Mesendoderm (in vitro differentiated cells): Measurements from ENCODE around the gene MED27.

Experiments used
- DNase-seq: peaks from one replicate; pipeline ENCODE4 v3.0.0; 2013
- H2AK5ac ChIP-seq: 2 replicates; pipeline ENCODE4 v1.6.1; 2013; ENCODE audit warnings: low read length, inconsistent platforms
- H2BK120ac ChIP-seq: 2 replicates; pipeline ENCODE4 v1.6.1; 2013; ENCODE audit warnings: low read depth, mild to moderate bottlenecking, low read length, moderate library complexity, mixed read lengths
- H2BK15ac ChIP-seq: replicated peaks from 2 replicates; pipeline ENCODE4 v1.6.1; 2013; ENCODE audit warnings: low read depth, mild to moderate bottlenecking, moderate library complexity
- H2BK5ac ChIP-seq: 2 replicates; pipeline ENCODE4 v1.6.1; 2013; ENCODE audit warnings: low read length, inconsistent platforms
- H3K18ac ChIP-seq: 2 replicates; pipeline ENCODE4 v1.6.1; 2013; ENCODE audit warnings: mild to moderate bottlenecking, low read length, mixed read lengths
- H3K23ac ChIP-seq: one replicate; pipeline ENCODE4 v1.6.1; 2013; ENCODE audit warnings: low read length
- H3K27ac ChIP-seq: 2 replicates; pipeline ENCODE4 v1.5.1; 2013; ENCODE audit warnings: low read depth, mild to moderate bottlenecking, inconsistent platforms, low read length, moderate library complexity
- H3K27me3 ChIP-seq: 2 replicates; pipeline ENCODE4 v1.6.1; 2013; ENCODE audit warnings: low read length, control low read depth, mild to moderate bottlenecking, inconsistent platforms; ENCODE audit not compliant: insufficient read depth, poor library complexity
- H3K36me3 ChIP-seq: 2 replicates; pipeline ENCODE4 v1.6.1; 2013; ENCODE audit warnings: low read length, inconsistent platforms; ENCODE audit not compliant: control insufficient read depth, insufficient read depth
- H3K4ac ChIP-seq: one replicate; pipeline ENCODE4 v1.6.1; 2013; ENCODE audit warnings: low read depth, mild to moderate bottlenecking, low read length, moderate library complexity
- H3K4me1 ChIP-seq: 2 replicates; pipeline ENCODE4 v1.6.1; 2013; ENCODE audit warnings: low read depth, low read length, inconsistent platforms; ENCODE audit not compliant: control insufficient read depth
- H3K4me2 ChIP-seq: 2 replicates; pipeline ENCODE4 v1.6.1; 2013; ENCODE audit warnings: low read length
- H3K4me3 ChIP-seq: 2 replicates; pipeline ENCODE4 v1.5.1; 2013; ENCODE audit warnings: mild to moderate bottlenecking, low read length
- H3K56ac ChIP-seq: one replicate; pipeline ENCODE4 v1.6.1; 2013; ENCODE audit warnings: low read length
- H3K79me1 ChIP-seq: 2 replicates; pipeline ENCODE4 v1.6.1; 2013; ENCODE audit warnings: low read length, inconsistent platforms
- H3K79me2 ChIP-seq: 2 replicates; pipeline ENCODE4 v1.6.1; 2013; ENCODE audit warnings: mild to moderate bottlenecking, low read length; ENCODE audit not compliant: control insufficient read depth, insufficient read depth
- H3K9ac ChIP-seq: 2 replicates; pipeline ENCODE4 v1.6.1; 2013; ENCODE audit warnings: low read length, inconsistent platforms
- H4K5ac ChIP-seq: one replicate; pipeline ENCODE4 v1.6.1; 2013; ENCODE audit warnings: low read length
- H4K8ac ChIP-seq: one replicate; pipeline ENCODE4 v1.6.1; 2013; ENCODE audit warnings: low read depth, mild to moderate bottlenecking, control low read depth, low read length, moderate library complexity
- WGBS: extraction: QIAGEN DNeasy Blood & Tissue Kit; methylation state at CpG from one replicate; pipeline ENCODE4 v1.1.7; 2013; ENCODE audit warnings: low lambda C conversion rate, missing lambda C conversion rate; ENCODE audit not compliant: insufficient coverage; ENCODE audit errors: extremely low coverage; 5-methylcytosine and 5-hydroxymethylcytosine counted together

The MED27 gene

GRCh38 chr9:132007371-132008025, 72.2 kb downstream of the MED27 start:
- H3K9ac ChIP-seq, result no peak overlapping the region
- H3K18ac ChIP-seq, result no peak overlapping the region
- H3K27me3 ChIP-seq, result no peaks in the 10 kb centered on the region
- no peak overlapping the region for H3K4me3 ChIP-seq
- H2BK15ac ChIP-seq, result no peak overlapping the region
- peak overlapping the region; percentile 17 for H2AK5ac ChIP-seq
- H3K79me1 ChIP-seq, result peaks cover 4% of the 10 kb centered on the region
- no peak overlapping the region for H2BK120ac ChIP-seq
- H2BK5ac ChIP-seq, result no peak overlapping the region
- H4K5ac ChIP-seq, result no peak overlapping the region
- no peaks in the 10 kb centered on the region for H3K79me2 ChIP-seq
- H3K4me1 ChIP-seq, result peaks cover 11% of the 10 kb centered on the region
- no peak overlapping the region for H3K4me2 ChIP-seq
- peak overlapping the region; percentile 28 for H3K56ac ChIP-seq
- H3K23ac ChIP-seq, result no peak overlapping the region
- DNase-seq, result no peak
- no CpG with 5 or more reads among the region's 5 CpGs for WGBS
- H3K27ac ChIP-seq, result no peak overlapping the region
- no peaks in the 10 kb centered on the region for H3K36me3 ChIP-seq
- no peak overlapping the region for H4K8ac ChIP-seq
- no peak overlapping the region for H3K4ac ChIP-seq

- Histone ChIP-seq H3K79me2 (no peaks in the 10 kb centered on the region), H3K4me1 (peaks cover 11% of the 10 kb centered on the region), H3K9ac (no peak overlapping the region), H4K8ac (no peak overlapping the region), H3K4me2 (no peak overlapping the region), H3K79me1 (peaks cover 4% of the 10 kb centered on the region), H2BK5ac (no peak overlapping the region), H3K23ac (no peak overlapping the region), H4K5ac (no peak overlapping the region), H2BK15ac (no peak overlapping the region), H3K56ac (peak overlapping the region; percentile 28), H3K4ac (no peak overlapping the region), H3K18ac (peak overlapping the region; percentile 54), H3K27me3 (no peaks in the 10 kb centered on the region), H3K36me3 (no peaks in the 10 kb centered on the region), H2AK5ac (no peak overlapping the region), H3K27ac (no peak overlapping the region), H3K4me3 (no peak overlapping the region), H2BK120ac (no peak overlapping the region)
- WGBS, result no CpG with 5 or more reads among the region's 9 CpGs
- DNase-seq, result peak; percentile 81
These were observed 72.8 kb downstream of the MED27 start for GRCh38 chr9:132006677-132007370.

GRCh38 chr9:132005899-132006298, 73.8 kb downstream of the MED27 start:
- Histone ChIP-seq H3K9ac (no peak overlapping the region), H2BK120ac (no peak overlapping the region), H3K4me1 (peaks cover 11% of the 10 kb centered on the region), H3K4me3 (no peak overlapping the region), H2BK15ac (no peak overlapping the region), H3K27me3 (no peaks in the 10 kb centered on the region), H4K5ac (no peak overlapping the region), H4K8ac (no peak overlapping the region), H2BK5ac (peak overlapping the region; percentile 14), H3K4me2 (no peak overlapping the region), H3K36me3 (no peaks in the 10 kb centered on the region), H3K23ac (no peak overlapping the region), H3K79me2 (no peaks in the 10 kb centered on the region), H3K27ac (no peak overlapping the region), H3K4ac (no peak overlapping the region), H3K56ac (no peak overlapping the region), H3K18ac (no peak overlapping the region), H3K79me1 (peaks cover 4% of the 10 kb centered on the region), H2AK5ac (no peak overlapping the region)
- DNase-seq, result no peak
- WGBS, result no CpG with 5 or more reads among the region's 6 CpGs

GRCh38 chr9:132004323-132004722, 75.3 kb downstream of the MED27 start:
- WGBS, result no CpG with 5 or more reads among the region's 5 CpGs
- Histone ChIP-seq H4K8ac (no peak overlapping the region), H3K18ac (no peak overlapping the region)

GRCh38 chr9:132003896-132004295, 75.8 kb downstream of the MED27 start:
- H3K4me3 ChIP-seq, result no peak overlapping the region
- H3K56ac ChIP-seq, result no peak overlapping the region
- H3K23ac ChIP-seq, result no peak overlapping the region
- H3K4me2 ChIP-seq, result no peak overlapping the region
- H3K4me1 ChIP-seq, result peaks cover 11% of the 10 kb centered on the region
- no peak overlapping the region for H2BK5ac ChIP-seq
- peaks cover 4% of the 10 kb centered on the region for H3K79me1 ChIP-seq
- H3K79me2 ChIP-seq, result no peaks in the 10 kb centered on the region
- H3K18ac ChIP-seq, result no peak overlapping the region
- H3K36me3 ChIP-seq, result no peaks in the 10 kb centered on the region
- no peak for DNase-seq
- H3K9ac ChIP-seq, result no peak overlapping the region
- no peak overlapping the region for H4K5ac ChIP-seq
- H4K8ac ChIP-seq, result no peak overlapping the region
- no peaks in the 10 kb centered on the region for H3K27me3 ChIP-seq
- no peak overlapping the region for H2BK120ac ChIP-seq
- H3K27ac ChIP-seq, result no peak overlapping the region
- H3K4ac ChIP-seq, result no peak overlapping the region
- H2AK5ac ChIP-seq, result no peak overlapping the region
- H2BK15ac ChIP-seq, result no peak overlapping the region
- no CpG with 5 or more reads among the region's 9 CpGs for WGBS

More at GRCh38 chr9:132004323-132004722, 75.3 kb downstream of the MED27 start:
- Histone ChIP-seq H3K23ac (no peak overlapping the region), H3K4me2 (no peak overlapping the region), H2BK15ac (no peak overlapping the region), H3K56ac (no peak overlapping the region), H3K4ac (no peak overlapping the region), H3K9ac (no peak overlapping the region), H3K4me1 (peaks cover 11% of the 10 kb centered on the region), H3K79me2 (no peaks in the 10 kb centered on the region), H2BK5ac (no peak overlapping the region), H3K4me3 (no peak overlapping the region), H3K27me3 (no peaks in the 10 kb centered on the region), H3K27ac (no peak overlapping the region), H4K5ac (no peak overlapping the region), H3K79me1 (peaks cover 4% of the 10 kb centered on the region), H3K36me3 (no peaks in the 10 kb centered on the region), H2AK5ac (no peak overlapping the region), H2BK120ac (no peak overlapping the region)
- no peak for DNase-seq
